GM18873 (cell line): ENCODE measurements around the gene DDX46.
"Not testable (repeated sequence)": the region's sequence is repeated elsewhere in the genome, so short reads cannot be mapped to it uniquely, and the experiment has no call there.

Experiments
- ATAC-seq: cut with Tn5 transposase; IDR thresholded peaks from one replicate; pipeline ENCODE4 v1.9.1; 2021; ENCODE audit warnings: mild to moderate bottlenecking, moderate library complexity, moderate number of reproducible peaks; ENCODE audit not compliant: unreplicated experiment, low FRiP score

Gene DDX46

DNA sequence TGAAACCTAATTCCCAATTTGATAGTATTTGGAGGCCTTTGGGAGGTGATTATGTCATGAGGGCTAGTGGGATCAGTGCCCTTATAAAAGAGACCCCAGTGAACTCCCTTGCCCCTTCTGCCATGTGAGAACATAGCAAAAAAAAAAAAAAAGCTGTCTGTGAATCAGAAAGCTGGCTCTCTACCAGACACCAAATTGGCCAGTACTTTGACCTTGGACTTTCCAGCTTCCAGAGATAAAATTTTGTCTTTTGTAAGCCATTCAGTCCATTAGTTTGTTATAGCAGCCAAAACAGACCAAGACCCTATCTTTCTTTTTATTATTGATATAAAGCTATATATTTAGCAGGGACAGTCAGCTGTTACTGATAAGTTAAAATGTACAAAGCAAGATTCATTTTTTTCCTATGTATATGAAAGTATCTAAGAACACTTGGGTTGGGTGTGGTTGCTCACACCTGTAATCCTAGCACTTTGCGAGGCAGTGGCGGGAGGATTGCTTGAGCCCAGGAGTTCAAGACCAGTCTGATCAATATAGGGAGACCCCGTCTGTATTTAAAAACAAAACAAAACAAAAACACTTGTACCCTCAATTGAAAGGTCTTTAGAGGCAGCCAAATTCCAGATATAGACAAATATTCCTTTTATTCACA lies 79.1 kb downstream of the DDX46 start:
- ATAC-seq, result no peak

DNA sequence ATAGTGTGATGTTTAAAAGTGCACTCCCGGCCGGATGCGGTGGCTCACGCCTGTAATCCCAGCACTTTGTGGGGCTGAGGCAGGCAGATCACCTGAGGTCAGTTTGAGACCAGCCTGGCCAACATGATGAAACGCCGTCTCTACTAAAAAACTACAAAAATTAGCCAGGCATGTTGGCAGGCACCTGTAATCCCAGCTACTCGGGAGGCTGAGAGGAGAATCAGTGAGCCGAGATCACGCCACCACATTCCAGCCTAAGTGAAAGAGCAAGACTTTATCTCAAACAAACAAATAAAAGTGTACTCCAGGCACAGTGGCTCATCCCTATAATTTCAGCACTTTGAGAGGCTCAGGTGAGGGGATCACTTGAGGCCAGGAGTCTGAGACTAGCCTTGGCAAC lies 79.8 kb downstream of the DDX46 start:
- ATAC-seq, result not testable (repeated sequence)

GRCh38 chr5:134840811-134841210 lies 82.2 kb downstream of the DDX46 start:
- ATAC-seq, result no peak

GRCh38 chr5:134844252-134844651 lies 85.7 kb downstream of the DDX46 start:
- no peak for ATAC-seq

DNA sequence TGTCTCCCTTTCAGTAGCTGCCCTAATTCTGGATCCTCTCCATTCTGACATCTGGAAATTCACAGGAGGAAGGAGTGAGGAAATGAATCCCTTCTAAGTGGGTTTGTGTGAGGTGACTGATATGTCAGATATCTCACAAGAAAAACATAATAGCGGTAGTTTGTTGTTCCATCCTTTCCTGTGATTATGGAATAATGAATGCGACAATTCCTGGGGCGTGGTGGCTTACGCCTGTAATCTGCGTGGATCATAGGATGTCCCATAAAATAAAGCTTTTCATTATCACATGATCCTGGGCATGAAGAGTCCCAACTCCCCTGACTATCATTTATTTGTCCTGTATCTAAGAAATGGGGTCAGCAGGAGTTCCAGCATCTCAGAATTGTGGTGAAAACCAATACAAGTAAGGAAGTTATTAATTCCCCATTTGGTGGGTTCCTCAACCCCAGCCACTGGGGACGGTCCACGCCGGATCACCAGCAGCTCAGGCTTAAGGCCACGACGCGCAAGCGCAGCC lies 86.8 kb downstream of the DDX46 start:
- ATAC-seq, result no peak

- ATAC-seq, result peak; percentile 84
These were observed 87.5 kb downstream of the DDX46 start, which contains the start of gene C5orf24 for GRCh38 chr5:134845852-134846640. C5orf24 (plus strand) TSS chr5:134845968; CDS start chr5:134854901, 8,933 bp downstream.

DNA sequence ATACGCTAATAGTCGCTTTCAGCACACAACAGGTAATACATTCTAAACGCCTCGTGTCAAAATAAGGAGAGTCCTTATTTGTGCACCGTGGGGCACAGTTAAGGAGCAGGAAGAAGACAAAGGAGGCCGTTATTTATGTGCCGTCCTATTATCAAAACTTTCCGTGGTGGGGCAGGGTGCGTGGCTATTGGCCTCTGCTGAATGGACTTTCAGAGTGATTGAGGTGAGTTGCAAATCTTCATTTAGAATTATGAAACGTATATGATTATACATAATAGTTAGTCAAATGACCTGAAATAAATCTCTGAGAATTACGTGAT lies 88.0 kb downstream of the DDX46 start:
- no peak for ATAC-seq

DNA sequence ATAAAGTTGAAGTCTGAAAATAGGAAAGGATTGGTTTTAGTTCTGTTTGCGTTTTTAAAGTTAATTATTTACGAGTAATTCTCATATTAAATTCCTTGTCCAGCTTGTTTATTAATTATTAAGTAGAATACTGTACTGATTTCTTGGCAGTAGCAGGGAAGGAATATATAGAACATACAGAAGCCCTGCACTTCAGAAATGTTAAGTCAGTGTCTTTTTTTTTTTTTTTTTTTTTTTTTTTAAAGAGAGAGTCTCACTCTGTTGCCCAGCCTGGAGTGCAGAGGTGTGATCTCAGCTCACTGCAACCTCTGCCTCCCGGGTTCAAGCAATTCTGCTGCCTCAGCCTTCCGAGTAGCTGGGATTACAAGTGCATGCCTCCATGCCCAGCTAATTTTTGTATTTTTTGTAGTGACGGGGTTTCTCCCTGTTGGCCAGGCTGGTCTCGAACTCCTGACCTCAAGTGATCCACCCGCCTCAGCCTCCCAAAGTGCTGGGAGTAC lies 90.9 kb downstream of the DDX46 start:
- ATAC-seq, result not testable (repeated sequence)

GRCh38 chr5:134851307-134851923 lies 92.8 kb downstream of the DDX46 start:
- no peak for ATAC-seq

- not testable (repeated sequence) for ATAC-seq
These were observed 97.9 kb downstream of the DDX46 start for GRCh38 chr5:134856465-134856864.

DNA sequence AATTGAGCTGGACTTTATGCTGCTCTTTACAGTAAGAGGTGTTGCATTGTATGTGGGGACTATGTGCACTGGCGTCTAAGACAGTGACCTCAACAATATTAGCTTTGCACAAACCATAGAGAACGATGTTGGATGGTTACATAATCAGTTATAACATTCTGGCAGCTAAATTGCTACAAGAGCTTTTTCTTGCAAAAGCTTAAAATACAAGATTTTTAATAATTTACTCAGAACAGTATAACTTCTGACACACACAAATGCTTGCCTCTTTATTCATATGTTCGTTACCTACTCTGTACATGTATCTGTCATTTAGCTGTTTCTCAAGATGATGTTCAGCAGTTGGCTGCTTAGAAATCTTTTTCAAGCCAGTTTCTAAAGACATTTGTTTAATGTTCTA lies 98.8 kb downstream of the DDX46 start:
- ATAC-seq, result no peak

GRCh38 chr5:134864707-134865106 lies 106.1 kb downstream of the DDX46 start:
- no peak for ATAC-seq

DNA sequence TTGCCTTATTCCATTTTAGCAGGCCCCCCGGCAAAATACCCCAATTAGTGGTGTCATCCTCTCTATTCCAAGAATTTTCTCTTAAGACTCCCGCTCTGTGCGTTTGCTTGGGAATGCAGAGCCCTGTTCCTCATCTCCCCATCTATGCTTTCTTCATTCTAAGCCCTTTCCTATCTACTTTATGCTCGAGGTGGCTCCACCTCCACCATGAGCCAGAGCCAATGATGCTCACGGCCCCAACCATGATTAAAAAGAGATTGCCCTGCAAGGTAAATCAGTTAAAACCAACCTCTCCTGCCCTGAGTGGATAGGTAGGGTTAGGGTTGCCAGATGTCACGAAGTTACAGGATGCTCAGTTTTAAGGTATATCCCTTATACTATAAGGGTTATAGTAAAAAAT lies 114.9 kb downstream of the DDX46 start:
- no peak for ATAC-seq

GRCh38 chr5:134873987-134874830 lies 115.6 kb downstream of the DDX46 start, which contains the start of gene TXNDC15:
TXNDC15 (plus strand) TSS chr5:134874371; CDS start chr5:134874428, 57 bp downstream.
- peak; percentile 65 for ATAC-seq

DNA sequence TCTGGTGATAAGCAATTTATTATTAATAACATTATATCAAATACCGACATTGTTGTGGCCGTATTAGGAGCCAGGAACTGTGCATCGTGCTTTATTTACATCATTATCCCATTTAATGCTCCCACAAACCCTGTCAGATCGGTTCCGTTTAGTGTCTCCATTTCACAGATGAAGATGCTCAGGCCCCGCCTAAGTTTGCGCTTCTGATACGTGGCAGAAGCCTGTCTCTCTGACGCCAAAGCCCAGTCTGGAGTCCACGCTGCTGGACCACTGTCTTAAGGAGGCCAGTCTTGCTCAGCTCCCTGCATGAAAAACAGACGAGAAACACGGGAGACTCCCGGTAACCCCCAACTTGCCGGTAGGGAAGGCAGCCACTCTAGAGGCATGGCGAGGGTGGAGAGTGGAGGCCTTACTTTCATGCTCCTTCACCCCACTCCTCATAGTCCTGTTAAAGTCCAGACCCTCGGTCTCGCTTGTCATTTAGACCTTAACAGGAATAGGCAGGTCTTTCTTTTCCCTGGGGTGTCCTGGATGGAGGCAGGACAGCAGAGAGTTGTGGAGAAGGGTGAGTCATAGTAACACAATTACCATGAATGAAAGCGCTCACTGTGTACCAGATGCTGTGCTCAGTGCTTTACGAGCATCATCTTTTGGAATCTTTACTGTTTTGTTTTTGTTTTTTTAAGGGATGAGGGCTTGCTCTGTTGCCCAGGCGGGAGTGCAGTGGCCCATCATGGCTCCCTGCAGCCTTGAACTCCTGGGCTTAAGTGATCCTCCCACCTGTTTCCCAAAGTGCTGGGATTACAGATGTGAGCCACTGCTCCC lies 116.5 kb downstream of the DDX46 start:
- peak; percentile 23 for ATAC-seq

GRCh38 chr5:134877159-134877558 lies 118.6 kb downstream of the DDX46 start:
- ATAC-seq, result no peak

GRCh38 chr5:134878403-134878802 lies 119.8 kb downstream of the DDX46 start:
- ATAC-seq, result no peak

- ATAC-seq, result no peak
These were observed 120.9 kb downstream of the DDX46 start for GRCh38 chr5:134879456-134879855.
